OCI-LY7 (cell line): ENCODE results near the gene MAPK8IP1.

Experiments
- EZH2phosphoT487 ChIP-seq: fragments of 200-600 bp; sonication (generic); IDR thresholded peaks from 2 replicates; pipeline ENCODE4 v1.6.1; 2018; ENCODE audit warnings: low read depth, borderline replicate concordance, mild to moderate bottlenecking, mixed run types, antibody characterized with exemption, low read length, moderate library complexity, mixed read lengths
- TF ChIP-seq, protein P1 (sequence below): fragments of 200-600 bp; sonication (generic); conservative IDR thresholded peaks from 2 replicates; pipeline ENCODE4 v1.5.1; 2014; ENCODE audit warnings: mild to moderate bottlenecking, antibody characterized with exemption, low read length, moderate library complexity, mixed read lengths

DNA sequence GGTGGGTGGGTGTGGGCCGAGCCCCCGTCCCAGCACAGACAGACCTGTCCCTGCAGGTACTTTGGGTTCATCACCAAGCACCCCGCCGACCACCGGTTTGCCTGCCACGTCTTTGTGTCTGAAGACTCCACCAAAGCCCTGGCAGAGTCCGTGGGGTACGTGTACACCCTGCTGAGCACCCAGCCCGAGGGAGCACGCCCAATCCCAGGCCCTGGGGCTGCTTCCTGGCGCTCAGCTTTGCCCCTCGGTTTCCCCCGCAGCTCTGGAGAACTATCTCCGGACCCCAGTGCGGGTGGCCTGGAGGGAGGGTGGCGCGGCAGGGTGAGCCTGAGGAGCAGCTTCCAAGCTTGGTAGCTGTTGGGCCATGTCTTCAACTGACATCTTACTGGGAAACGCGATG lies 19.6 kb downstream of the MAPK8IP1 start:
- TF ChIP-seq, protein P1, sequence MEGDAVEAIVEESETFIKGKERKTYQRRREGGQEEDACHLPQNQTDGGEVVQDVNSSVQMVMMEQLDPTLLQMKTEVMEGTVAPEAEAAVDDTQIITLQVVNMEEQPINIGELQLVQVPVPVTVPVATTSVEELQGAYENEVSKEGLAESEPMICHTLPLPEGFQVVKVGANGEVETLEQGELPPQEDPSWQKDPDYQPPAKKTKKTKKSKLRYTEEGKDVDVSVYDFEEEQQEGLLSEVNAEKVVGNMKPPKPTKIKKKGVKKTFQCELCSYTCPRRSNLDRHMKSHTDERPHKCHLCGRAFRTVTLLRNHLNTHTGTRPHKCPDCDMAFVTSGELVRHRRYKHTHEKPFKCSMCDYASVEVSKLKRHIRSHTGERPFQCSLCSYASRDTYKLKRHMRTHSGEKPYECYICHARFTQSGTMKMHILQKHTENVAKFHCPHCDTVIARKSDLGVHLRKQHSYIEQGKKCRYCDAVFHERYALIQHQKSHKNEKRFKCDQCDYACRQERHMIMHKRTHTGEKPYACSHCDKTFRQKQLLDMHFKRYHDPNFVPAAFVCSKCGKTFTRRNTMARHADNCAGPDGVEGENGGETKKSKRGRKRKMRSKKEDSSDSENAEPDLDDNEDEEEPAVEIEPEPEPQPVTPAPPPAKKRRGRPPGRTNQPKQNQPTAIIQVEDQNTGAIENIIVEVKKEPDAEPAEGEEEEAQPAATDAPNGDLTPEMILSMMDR = no peak
- no peak for TF ChIP-seq EZH2phosphoT487
